ENCODE measurements around the gene TEDC2. TPM values are rescaled to one million over a fixed set of nuclear protein-coding genes. Genes with fewer than 3 reads are reported as not detected.

TEDC2 gene
- total RNA-seq, 1 experiment from 2014 or later = 28.2 TPM

- CTCF ChIA-PET = no interaction called here
- H3K27me3 Mint-ChIP-seq (ENCODE audit: unreplicated experiment) = peaks cover 23% of the 10 kb centered on the region
These were observed 15.8 kb downstream of the TEDC2 start for GRCh38 chr16:2475413-2476344.

GRCh38 chr16:2476345-2476720, 16.4 kb downstream of the TEDC2 start:
- H3K4me1 Mint-ChIP-seq (ENCODE audit: low read depth, unreplicated experiment) = peaks cover 28% of the 10 kb centered on the region
- TF ChIP-seq CTCF (IDR thresholded peaks at IDR 0.05; ENCODE audit: unreplicated experiment) = no peak
- DNase-seq = no peak
- H3K4me3 Mint-ChIP-seq (ENCODE audit: low read depth, unreplicated experiment) = peak overlapping the region; percentile 79
- intact Hi-C loops (cut with micrococcal nuclease; ENCODE audit: unreplicated experiment) = no loop called here
- CTCF ChIA-PET = no interaction called here
- peaks cover 20% of the 10 kb centered on the region for H3K27me3 Mint-ChIP-seq (ENCODE audit: unreplicated experiment)
- no peaks in the 10 kb centered on the region for H3K9me3 Mint-ChIP-seq (ENCODE audit: low read depth, unreplicated experiment)
- H3K27ac Mint-ChIP-seq (ENCODE audit: unreplicated experiment) = no peak overlapping the region
- BruUV-seq (replicated peaks) = no TSS peak
- H3K36me3 Mint-ChIP-seq (ENCODE audit: insufficient read depth, unreplicated experiment) = peaks cover 32% of the 10 kb centered on the region

More at GRCh38 chr16:2475413-2476344, 15.8 kb downstream of the TEDC2 start:
- peak; percentile 63 for DNase-seq
- H3K27ac Mint-ChIP-seq (ENCODE audit: unreplicated experiment) = no peak overlapping the region
- BruUV-seq (replicated peaks) = no TSS peak
- intact Hi-C loops (cut with micrococcal nuclease; ENCODE audit: unreplicated experiment) = no loop called here
- no peak for TF ChIP-seq CTCF (IDR thresholded peaks at IDR 0.05; ENCODE audit: unreplicated experiment)
- peaks cover 32% of the 10 kb centered on the region for H3K36me3 Mint-ChIP-seq (ENCODE audit: insufficient read depth, unreplicated experiment)
- no peaks in the 10 kb centered on the region for H3K9me3 Mint-ChIP-seq (ENCODE audit: low read depth, unreplicated experiment)
- H3K4me1 Mint-ChIP-seq (ENCODE audit: low read depth, unreplicated experiment) = peaks cover 28% of the 10 kb centered on the region
- H3K4me3 Mint-ChIP-seq (ENCODE audit: low read depth, unreplicated experiment) = peak overlapping the region; percentile 79

- TSS peak; percentile 51 for BruUV-seq (replicated peaks)
- Mint-ChIP-seq H3K4me3 (ENCODE audit: low read depth, unreplicated experiment) (no peak overlapping the region), H3K9me3 (ENCODE audit: low read depth, unreplicated experiment) (no peaks in the 10 kb centered on the region), H3K36me3 (ENCODE audit: insufficient read depth, unreplicated experiment) (peaks cover 32% of the 10 kb centered on the region), H3K4me1 (ENCODE audit: low read depth, unreplicated experiment) (peaks cover 28% of the 10 kb centered on the region), H3K27ac (ENCODE audit: unreplicated experiment) (no peak overlapping the region), H3K27me3 (ENCODE audit: unreplicated experiment) (peaks cover 20% of the 10 kb centered on the region)
- no peak for DNase-seq
- TF ChIP-seq CTCF (IDR thresholded peaks at IDR 0.05; ENCODE audit: unreplicated experiment) = no peak
- intact Hi-C loops (cut with micrococcal nuclease; ENCODE audit: unreplicated experiment) = no loop called here
- CTCF ChIA-PET = no interaction called here
These were observed 16.8 kb downstream of the TEDC2 start for GRCh38 chr16:2476741-2477140.

- no peak overlapping the region for H3K4me3 Mint-ChIP-seq (ENCODE audit: low read depth, unreplicated experiment)
- CTCF ChIA-PET = no interaction called here
- H3K27ac Mint-ChIP-seq (ENCODE audit: unreplicated experiment) = no peak overlapping the region
- peaks cover 33% of the 10 kb centered on the region for H3K36me3 Mint-ChIP-seq (ENCODE audit: insufficient read depth, unreplicated experiment)
- intact Hi-C loops (cut with micrococcal nuclease; ENCODE audit: unreplicated experiment) = no loop called here
- no peak for DNase-seq
- peaks cover 14% of the 10 kb centered on the region for H3K27me3 Mint-ChIP-seq (ENCODE audit: unreplicated experiment)
- TF ChIP-seq CTCF (IDR thresholded peaks at IDR 0.05; ENCODE audit: unreplicated experiment) = no peak
- no TSS peak for BruUV-seq (replicated peaks)
- peaks cover 28% of the 10 kb centered on the region for H3K4me1 Mint-ChIP-seq (ENCODE audit: low read depth, unreplicated experiment)
- no peaks in the 10 kb centered on the region for H3K9me3 Mint-ChIP-seq (ENCODE audit: low read depth, unreplicated experiment)
These were observed 17.4 kb downstream of the TEDC2 start for GRCh38 chr16:2477327-2477726.

Measured in Calu3 (cell line).